ENCODE results near the gene SUMO4. TPM values are rescaled to one million over a fixed set of nuclear protein-coding genes. Genes with fewer than 3 reads are reported as not detected.

SUMO4 gene
- total RNA-seq, 1 experiment from 2014 or later, result 1.2 TPM

GRCh38 chr6:149364557-149364956 lies 35.5 kb upstream of the SUMO4 start (continued):
- TF ChIP-seq E2F5 (CRISPR knock-in tag; IDR thresholded peaks at IDR 0.05), result no peak
- TF ChIP-seq SMAD4 (CRISPR knock-in tag; IDR thresholded peaks at IDR 0.05), result no peak
- TF ChIP-seq ZNF416 (CRISPR knock-in tag; IDR thresholded peaks at IDR 0.05), result no peak
- TF ChIP-seq ZNF232 (CRISPR knock-in tag; IDR thresholded peaks at IDR 0.05), result no peak

- TF ChIP-seq, protein P1, sequence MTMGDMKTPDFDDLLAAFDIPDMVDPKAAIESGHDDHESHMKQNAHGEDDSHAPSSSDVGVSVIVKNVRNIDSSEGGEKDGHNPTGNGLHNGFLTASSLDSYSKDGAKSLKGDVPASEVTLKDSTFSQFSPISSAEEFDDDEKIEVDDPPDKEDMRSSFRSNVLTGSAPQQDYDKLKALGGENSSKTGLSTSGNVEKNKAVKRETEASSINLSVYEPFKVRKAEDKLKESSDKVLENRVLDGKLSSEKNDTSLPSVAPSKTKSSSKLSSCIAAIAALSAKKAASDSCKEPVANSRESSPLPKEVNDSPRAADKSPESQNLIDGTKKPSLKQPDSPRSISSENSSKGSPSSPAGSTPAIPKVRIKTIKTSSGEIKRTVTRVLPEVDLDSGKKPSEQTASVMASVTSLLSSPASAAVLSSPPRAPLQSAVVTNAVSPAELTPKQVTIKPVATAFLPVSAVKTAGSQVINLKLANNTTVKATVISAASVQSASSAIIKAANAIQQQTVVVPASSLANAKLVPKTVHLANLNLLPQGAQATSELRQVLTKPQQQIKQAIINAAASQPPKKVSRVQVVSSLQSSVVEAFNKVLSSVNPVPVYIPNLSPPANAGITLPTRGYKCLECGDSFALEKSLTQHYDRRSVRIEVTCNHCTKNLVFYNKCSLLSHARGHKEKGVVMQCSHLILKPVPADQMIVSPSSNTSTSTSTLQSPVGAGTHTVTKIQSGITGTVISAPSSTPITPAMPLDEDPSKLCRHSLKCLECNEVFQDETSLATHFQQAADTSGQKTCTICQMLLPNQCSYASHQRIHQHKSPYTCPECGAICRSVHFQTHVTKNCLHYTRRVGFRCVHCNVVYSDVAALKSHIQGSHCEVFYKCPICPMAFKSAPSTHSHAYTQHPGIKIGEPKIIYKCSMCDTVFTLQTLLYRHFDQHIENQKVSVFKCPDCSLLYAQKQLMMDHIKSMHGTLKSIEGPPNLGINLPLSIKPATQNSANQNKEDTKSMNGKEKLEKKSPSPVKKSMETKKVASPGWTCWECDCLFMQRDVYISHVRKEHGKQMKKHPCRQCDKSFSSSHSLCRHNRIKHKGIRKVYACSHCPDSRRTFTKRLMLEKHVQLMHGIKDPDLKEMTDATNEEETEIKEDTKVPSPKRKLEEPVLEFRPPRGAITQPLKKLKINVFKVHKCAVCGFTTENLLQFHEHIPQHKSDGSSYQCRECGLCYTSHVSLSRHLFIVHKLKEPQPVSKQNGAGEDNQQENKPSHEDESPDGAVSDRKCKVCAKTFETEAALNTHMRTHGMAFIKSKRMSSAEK (CRISPR knock-in tag; IDR thresholded peaks at IDR 0.05; ENCODE audit: borderline replicate concordance), result no peak
- TF ChIP-seq MLX (CRISPR knock-in tag; IDR thresholded peaks at IDR 0.05), result no peak
- TF ChIP-seq, protein P2, sequence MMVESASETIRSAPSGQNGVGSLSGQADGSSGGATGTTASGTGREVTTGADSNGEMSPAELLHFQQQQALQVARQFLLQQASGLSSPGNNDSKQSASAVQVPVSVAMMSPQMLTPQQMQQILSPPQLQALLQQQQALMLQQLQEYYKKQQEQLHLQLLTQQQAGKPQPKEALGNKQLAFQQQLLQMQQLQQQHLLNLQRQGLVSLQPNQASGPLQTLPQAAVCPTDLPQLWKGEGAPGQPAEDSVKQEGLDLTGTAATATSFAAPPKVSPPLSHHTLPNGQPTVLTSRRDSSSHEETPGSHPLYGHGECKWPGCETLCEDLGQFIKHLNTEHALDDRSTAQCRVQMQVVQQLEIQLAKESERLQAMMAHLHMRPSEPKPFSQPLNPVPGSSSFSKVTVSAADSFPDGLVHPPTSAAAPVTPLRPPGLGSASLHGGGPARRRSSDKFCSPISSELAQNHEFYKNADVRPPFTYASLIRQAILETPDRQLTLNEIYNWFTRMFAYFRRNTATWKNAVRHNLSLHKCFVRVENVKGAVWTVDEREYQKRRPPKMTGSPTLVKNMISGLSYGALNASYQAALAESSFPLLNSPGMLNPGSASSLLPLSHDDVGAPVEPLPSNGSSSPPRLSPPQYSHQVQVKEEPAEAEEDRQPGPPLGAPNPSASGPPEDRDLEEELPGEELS (CRISPR knock-in tag; IDR thresholded peaks at IDR 0.05), result no peak
- TF ChIP-seq TCF7 (CRISPR knock-in tag; IDR thresholded peaks at IDR 0.05; ENCODE audit: low read depth), result no peak
- Mint-ChIP-seq H3K27ac (no peak overlapping the region), H3K9me3 (0 out of 2 replicates have a peak, but pooled peaks cover 2% of the 10 kb centered on the region), H3K4me1 (peaks cover 18% of the 10 kb centered on the region), H3K4me3 (no peak overlapping the region), H3K36me3 (0 out of 2 replicates have a peak, but pooled peaks cover under 1% of the 10 kb centered on the region), H3K27me3 (ENCODE audit: low read depth) (no peaks in the 10 kb centered on the region)
- ATAC-seq (no peak), DNase-seq (ENCODE audit: low spot score) (no peak)
- ChIA-PET POLR2A (no interaction called here), CTCF (no interaction called here)
Observed at GRCh38 chr6:149365197-149365596, 34.9 kb upstream of the SUMO4 start.

GRCh38 chr6:149366267-149366921 lies 33.7 kb upstream of the SUMO4 start:
- no peak for TF ChIP-seq GTF2I (CRISPR knock-in tag; conservative IDR thresholded peaks at IDR 0.05)
- no peak for TF ChIP-seq TEAD4 (CRISPR knock-in tag; IDR thresholded peaks at IDR 0.05)
- TF ChIP-seq, protein P3, sequence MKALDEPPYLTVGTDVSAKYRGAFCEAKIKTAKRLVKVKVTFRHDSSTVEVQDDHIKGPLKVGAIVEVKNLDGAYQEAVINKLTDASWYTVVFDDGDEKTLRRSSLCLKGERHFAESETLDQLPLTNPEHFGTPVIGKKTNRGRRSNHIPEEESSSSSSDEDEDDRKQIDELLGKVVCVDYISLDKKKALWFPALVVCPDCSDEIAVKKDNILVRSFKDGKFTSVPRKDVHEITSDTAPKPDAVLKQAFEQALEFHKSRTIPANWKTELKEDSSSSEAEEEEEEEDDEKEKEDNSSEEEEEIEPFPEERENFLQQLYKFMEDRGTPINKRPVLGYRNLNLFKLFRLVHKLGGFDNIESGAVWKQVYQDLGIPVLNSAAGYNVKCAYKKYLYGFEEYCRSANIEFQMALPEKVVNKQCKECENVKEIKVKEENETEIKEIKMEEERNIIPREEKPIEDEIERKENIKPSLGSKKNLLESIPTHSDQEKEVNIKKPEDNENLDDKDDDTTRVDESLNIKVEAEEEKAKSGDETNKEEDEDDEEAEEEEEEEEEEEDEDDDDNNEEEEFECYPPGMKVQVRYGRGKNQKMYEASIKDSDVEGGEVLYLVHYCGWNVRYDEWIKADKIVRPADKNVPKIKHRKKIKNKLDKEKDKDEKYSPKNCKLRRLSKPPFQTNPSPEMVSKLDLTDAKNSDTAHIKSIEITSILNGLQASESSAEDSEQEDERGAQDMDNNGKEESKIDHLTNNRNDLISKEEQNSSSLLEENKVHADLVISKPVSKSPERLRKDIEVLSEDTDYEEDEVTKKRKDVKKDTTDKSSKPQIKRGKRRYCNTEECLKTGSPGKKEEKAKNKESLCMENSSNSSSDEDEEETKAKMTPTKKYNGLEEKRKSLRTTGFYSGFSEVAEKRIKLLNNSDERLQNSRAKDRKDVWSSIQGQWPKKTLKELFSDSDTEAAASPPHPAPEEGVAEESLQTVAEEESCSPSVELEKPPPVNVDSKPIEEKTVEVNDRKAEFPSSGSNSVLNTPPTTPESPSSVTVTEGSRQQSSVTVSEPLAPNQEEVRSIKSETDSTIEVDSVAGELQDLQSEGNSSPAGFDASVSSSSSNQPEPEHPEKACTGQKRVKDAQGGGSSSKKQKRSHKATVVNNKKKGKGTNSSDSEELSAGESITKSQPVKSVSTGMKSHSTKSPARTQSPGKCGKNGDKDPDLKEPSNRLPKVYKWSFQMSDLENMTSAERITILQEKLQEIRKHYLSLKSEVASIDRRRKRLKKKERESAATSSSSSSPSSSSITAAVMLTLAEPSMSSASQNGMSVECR (CRISPR knock-in tag; IDR thresholded peaks at IDR 0.05; ENCODE audit: borderline replicate concordance), result no peak
- TF ChIP-seq NFE2L1 (CRISPR knock-in tag; IDR thresholded peaks at IDR 0.05), result no peak
- no peak for TF ChIP-seq ZNF317 (CRISPR knock-in tag; IDR thresholded peaks at IDR 0.05; ENCODE audit: borderline replicate concordance, low read depth)
- TF ChIP-seq, protein P4, sequence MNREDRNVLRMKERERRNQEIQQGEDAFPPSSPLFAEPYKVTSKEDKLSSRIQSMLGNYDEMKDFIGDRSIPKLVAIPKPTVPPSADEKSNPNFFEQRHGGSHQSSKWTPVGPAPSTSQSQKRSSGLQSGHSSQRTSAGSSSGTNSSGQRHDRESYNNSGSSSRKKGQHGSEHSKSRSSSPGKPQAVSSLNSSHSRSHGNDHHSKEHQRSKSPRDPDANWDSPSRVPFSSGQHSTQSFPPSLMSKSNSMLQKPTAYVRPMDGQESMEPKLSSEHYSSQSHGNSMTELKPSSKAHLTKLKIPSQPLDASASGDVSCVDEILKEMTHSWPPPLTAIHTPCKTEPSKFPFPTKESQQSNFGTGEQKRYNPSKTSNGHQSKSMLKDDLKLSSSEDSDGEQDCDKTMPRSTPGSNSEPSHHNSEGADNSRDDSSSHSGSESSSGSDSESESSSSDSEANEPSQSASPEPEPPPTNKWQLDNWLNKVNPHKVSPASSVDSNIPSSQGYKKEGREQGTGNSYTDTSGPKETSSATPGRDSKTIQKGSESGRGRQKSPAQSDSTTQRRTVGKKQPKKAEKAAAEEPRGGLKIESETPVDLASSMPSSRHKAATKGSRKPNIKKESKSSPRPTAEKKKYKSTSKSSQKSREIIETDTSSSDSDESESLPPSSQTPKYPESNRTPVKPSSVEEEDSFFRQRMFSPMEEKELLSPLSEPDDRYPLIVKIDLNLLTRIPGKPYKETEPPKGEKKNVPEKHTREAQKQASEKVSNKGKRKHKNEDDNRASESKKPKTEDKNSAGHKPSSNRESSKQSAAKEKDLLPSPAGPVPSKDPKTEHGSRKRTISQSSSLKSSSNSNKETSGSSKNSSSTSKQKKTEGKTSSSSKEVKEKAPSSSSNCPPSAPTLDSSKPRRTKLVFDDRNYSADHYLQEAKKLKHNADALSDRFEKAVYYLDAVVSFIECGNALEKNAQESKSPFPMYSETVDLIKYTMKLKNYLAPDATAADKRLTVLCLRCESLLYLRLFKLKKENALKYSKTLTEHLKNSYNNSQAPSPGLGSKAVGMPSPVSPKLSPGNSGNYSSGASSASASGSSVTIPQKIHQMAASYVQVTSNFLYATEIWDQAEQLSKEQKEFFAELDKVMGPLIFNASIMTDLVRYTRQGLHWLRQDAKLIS (CRISPR knock-in tag; IDR thresholded peaks at IDR 0.05; ENCODE audit: borderline replicate concordance), result no peak
- no peak for TF ChIP-seq SP1 (CRISPR knock-in tag; conservative IDR thresholded peaks at IDR 0.05)
- no peak for TF ChIP-seq EMX1 (CRISPR knock-in tag; IDR thresholded peaks at IDR 0.05)
- no peaks in the 10 kb centered on the region for H3K9me3 Mint-ChIP-seq
- H3K27ac Mint-ChIP-seq, result no peak overlapping the region
- no peaks in the 10 kb centered on the region for H3K27me3 Mint-ChIP-seq (ENCODE audit: low read depth)
- ChIA-PET POLR2A (no interaction called here), CTCF (interaction anchor here (1.0 kb wide), 1 partner anchor 788 kb away, joined by 3 read pairs; no protein-coding TSS in a partner anchor)
- no peaks in the 10 kb centered on the region; the same call in 1 of the 2 replicates for H3K36me3 Mint-ChIP-seq
- no peak overlapping the region for H3K4me3 Mint-ChIP-seq
- peaks cover 17% of the 10 kb centered on the region for H3K4me1 Mint-ChIP-seq
- no peak for DNase-seq (ENCODE audit: low spot score)
- ATAC-seq, result no peak
